WERI-Rb-1 (cell line): Measurements from ENCODE around the gene SPRR1A.
"Not testable (repeated sequence)": the region's sequence is repeated elsewhere in the genome, so short reads cannot be mapped to it uniquely, and the experiment has no call there.

ENCODE experiments used
- DNase-seq: peaks from one replicate; pipeline ENCODE4 v3.0.0-alpha.2; 2020
- H3K27ac ChIP-seq: fragments of 250-450 bp; sonication (Bioruptor Pico); 2 replicates; pipeline ENCODE4 v1.5.1; 2020; ENCODE audit warnings: mild to moderate bottlenecking, moderate library complexity
- H3K27me3 ChIP-seq: fragments of 250-450 bp; sonication (Bioruptor Pico); 2 replicates; pipeline ENCODE4 v1.5.1; 2021; ENCODE audit warnings: mild to moderate bottlenecking, low read depth, moderate library complexity; ENCODE audit not compliant: insufficient read depth, severe bottlenecking
- H3K36me3 ChIP-seq: fragments of 250-450 bp; sonication (Bioruptor Pico); 2 replicates; pipeline ENCODE4 v1.5.1; 2020; ENCODE audit warnings: mild to moderate bottlenecking, moderate library complexity
- H3K4me3 ChIP-seq: 2 replicates; pipeline ENCODE4 v1.5.1; 2011; ENCODE audit warnings: low read depth, mild to moderate bottlenecking, control low read depth, low read length
- H3K9me3 ChIP-seq: fragments of 250-450 bp; sonication (Bioruptor Pico); 2 replicates; pipeline ENCODE4 v1.5.1; 2021; ENCODE audit warnings: mild to moderate bottlenecking, moderate library complexity; ENCODE audit not compliant: severe bottlenecking
- TF ChIP-seq, protein P1 (sequence below): IDR thresholded peaks from 2 replicates; pipeline ENCODE4 v1.5.1; 2011; ENCODE audit warnings: low read depth, mild to moderate bottlenecking, control low read depth, inconsistent platforms, low read length

SPRR1A gene

DNA sequence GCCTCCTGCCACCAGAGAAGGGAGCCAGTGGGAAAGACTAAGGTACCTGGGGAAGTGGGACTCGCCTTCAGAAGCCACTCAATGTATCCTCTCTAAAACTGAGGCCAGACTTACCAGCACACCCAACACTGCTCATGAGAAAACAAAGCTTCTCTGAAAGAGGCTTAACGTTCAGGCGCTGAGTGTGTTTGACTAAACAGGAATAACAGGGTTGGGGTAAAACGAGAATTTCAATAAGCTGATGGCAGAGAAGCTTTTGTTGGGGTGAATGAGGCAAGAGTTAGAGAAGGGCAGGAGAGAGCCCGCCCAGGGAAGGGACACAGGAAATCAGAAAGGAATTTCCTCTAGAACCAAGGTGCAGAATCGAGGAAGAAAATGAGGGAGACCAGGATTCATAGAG is 15.9 kb downstream of the SPRR1A start:
- TF ChIP-seq, protein P1, sequence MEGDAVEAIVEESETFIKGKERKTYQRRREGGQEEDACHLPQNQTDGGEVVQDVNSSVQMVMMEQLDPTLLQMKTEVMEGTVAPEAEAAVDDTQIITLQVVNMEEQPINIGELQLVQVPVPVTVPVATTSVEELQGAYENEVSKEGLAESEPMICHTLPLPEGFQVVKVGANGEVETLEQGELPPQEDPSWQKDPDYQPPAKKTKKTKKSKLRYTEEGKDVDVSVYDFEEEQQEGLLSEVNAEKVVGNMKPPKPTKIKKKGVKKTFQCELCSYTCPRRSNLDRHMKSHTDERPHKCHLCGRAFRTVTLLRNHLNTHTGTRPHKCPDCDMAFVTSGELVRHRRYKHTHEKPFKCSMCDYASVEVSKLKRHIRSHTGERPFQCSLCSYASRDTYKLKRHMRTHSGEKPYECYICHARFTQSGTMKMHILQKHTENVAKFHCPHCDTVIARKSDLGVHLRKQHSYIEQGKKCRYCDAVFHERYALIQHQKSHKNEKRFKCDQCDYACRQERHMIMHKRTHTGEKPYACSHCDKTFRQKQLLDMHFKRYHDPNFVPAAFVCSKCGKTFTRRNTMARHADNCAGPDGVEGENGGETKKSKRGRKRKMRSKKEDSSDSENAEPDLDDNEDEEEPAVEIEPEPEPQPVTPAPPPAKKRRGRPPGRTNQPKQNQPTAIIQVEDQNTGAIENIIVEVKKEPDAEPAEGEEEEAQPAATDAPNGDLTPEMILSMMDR: no peak
- H3K4me3 ChIP-seq: no peak overlapping the region
- no peak overlapping the region; the same call in none of the 2 replicates for H3K27ac ChIP-seq
- DNase-seq: no peak
- H3K27me3 ChIP-seq: no peaks in the 10 kb centered on the region
- H3K36me3 ChIP-seq: no peaks in the 10 kb centered on the region
- H3K9me3 ChIP-seq: peaks cover 15% of the 10 kb centered on the region

DNA sequence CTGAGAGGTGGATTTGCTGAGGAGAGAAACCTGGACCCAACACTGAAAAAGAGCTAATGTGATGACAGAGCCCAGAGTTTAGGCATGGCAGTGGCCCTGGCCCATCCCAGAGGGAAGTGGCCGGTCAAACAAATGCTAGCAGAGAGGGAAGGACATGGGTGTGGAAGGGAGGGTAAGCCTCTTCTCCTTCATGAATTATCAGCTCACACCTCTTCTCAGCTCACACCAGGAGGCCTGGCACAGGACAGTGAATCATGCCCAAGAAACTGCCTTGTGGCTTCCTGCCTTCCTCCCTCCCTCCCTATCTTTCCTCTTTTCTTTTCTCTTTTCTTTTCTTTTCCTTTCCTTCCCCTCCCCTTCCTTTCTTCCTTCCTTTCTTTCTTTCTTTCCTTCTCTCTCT is 16.4 kb downstream of the SPRR1A start:
- peaks cover 11% of the 10 kb centered on the region for H3K9me3 ChIP-seq
- H3K4me3 ChIP-seq: no peak overlapping the region
- DNase-seq: no peak
- H3K27ac ChIP-seq: no peak overlapping the region
- TF ChIP-seq, protein P1: no peak
- no peaks in the 10 kb centered on the region for H3K36me3 ChIP-seq
- no peaks in the 10 kb centered on the region for H3K27me3 ChIP-seq

DNA sequence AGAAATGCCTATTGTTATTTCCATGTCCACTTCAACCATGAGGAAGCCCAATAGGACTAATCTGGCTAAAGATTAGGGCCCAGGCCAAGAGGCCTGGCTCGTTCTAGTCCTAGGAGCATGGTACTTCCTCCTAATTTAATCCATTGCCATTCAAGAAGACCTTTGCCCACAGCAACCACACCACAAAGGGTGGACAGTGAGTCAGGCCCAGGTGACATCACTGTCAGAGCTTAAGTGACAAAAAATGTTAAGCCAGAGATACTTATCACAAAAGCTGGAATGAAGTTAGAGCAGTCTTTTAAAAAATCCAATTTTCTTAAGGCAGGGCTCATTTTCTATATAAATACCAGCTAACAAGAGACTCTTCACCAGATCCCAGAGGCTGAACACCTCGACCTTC is 17.5 kb downstream of the SPRR1A start, which contains the start of gene SPRR3:
SPRR3 (plus strand) TSS at position 368 of the 400 bp plus-strand sequence. CDS start 1,272 bp downstream, outside the sequence.
- Histone ChIP-seq H3K27me3 (no peaks in the 10 kb centered on the region), H3K4me3 (no peak within 1 kb of the TSS), H3K27ac (no peak within 1 kb of the TSS), H3K9me3 (peaks cover 7% of the 10 kb centered on the region), H3K36me3 (no peaks in the 10 kb centered on the region)
- no peak for DNase-seq
- TF ChIP-seq, protein P1: no peak

DNA sequence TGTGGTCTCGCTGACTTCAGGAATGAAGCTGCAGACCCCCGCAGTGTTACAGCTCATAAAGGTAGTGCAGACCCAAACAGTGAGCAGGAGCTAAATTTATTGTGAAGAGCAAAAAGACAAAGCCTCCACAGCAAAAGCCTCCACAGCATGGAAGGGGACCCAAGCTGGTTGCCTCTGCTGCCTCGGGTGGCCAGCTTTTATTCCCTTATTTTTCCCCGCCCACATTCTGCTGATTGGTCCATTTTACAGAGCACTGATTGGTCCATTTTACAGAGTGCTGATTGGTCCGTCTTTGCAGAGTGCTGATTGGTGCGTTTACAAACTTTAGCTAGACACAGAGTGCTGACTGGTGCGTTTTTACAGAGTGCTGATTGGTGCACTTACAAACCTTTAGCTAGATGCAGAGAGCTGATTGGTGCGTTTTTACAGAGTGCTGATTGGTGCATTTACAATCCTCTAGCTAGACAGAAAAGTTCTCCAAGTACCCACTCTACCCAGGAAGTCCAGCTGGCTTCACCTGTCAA is 27.4 kb downstream of the SPRR1A start:
- not testable (repeated sequence) for H3K27me3 ChIP-seq, H3K4me3 ChIP-seq, H3K36me3 ChIP-seq, H3K9me3 ChIP-seq, H3K27ac ChIP-seq
- DNase-seq: peak; percentile 3

DNA sequence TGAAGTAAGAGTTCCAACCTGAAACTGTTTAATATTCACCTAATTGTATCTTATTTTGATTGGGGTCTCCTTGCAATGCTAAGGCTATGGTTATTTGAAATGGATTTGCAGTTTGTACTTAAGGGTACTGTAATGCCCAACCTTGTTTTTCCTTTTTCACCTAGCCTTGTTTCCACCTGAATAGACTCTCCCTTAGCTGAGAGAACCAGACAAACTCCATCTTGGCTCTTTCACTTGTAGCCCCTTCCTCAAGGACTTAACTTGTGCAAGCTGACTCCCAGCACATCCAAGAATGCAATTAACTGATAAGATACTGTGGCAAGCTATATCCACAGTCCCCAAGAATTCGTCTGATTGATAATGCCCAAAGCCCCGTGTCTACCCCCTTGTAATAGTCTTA is 37.9 kb downstream of the SPRR1A start:
- not testable (repeated sequence) for DNase-seq, H3K27ac ChIP-seq, H3K27me3 ChIP-seq, H3K4me3 ChIP-seq, H3K36me3 ChIP-seq
- H3K9me3 ChIP-seq: peaks cover 16% of the 10 kb centered on the region

DNA sequence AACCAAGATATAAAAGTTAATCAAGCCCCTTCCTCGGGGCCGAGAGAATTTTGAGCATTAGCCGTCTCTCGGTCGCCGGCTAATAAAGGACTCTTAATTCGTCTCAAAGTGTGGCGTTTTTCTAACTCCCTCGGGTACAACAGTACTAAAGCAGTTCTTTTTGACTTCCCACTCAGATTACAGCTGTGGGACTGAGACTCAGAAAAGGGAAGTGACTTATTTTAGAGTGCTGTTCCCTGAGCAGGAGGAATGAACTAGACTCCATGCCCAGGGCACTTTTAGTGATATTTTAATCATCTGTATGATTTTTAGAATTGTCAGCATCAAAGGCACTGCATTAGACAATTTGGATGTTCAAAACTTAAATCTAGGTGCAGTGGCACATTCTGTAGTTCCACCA is 38.5 kb downstream of the SPRR1A start:
- not testable (repeated sequence) for H3K27me3 ChIP-seq, H3K4me3 ChIP-seq, H3K36me3 ChIP-seq, H3K27ac ChIP-seq
- peaks cover 16% of the 10 kb centered on the region for H3K9me3 ChIP-seq
- peak; percentile 2 for DNase-seq

DNA sequence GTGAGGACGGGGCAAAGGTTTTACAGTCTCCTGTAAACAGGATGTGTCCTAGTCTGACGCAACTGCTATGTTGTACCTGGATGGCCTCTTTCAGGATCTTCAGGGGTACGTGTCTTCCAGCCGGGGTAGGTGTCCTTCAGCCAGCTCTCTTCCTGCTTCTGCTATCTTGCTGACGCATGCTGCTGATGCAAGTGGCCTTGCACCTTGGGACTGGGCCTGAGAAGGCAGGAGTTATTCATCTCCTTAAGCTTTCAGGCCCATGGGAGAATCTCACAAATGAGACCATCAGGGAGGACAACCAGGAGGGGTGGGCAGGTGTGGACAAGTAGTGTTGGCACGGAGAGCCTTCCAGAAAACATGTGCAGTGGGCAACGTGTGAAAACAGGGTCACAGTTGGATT is 39.2 kb downstream of the SPRR1A start:
- H3K27ac ChIP-seq: no peak overlapping the region
- H3K4me3 ChIP-seq: no peak overlapping the region
- DNase-seq: peak; percentile 8
- H3K9me3 ChIP-seq: peaks cover 13% of the 10 kb centered on the region
- TF ChIP-seq, protein P1: no peak
- no peaks in the 10 kb centered on the region for H3K36me3 ChIP-seq
- H3K27me3 ChIP-seq: no peaks in the 10 kb centered on the region
